Astrocyte (in vitro differentiated cells and primary cell): ENCODE results near the gene FYN.

Source experiments
- CTCF ChIP-seq: IDR thresholded peaks from 2 replicates; pipeline ENCODE4 v1.5.1; 2011; ENCODE audit warnings: low read depth, mild to moderate bottlenecking, inconsistent platforms, low read length, moderate library complexity; ENCODE audit not compliant: insufficient read depth
- EZH2 ChIP-seq: IDR thresholded peaks from 2 replicates; pipeline ENCODE4 v1.6.1; 2012; ENCODE audit warnings: mild to moderate bottlenecking, low read length, inconsistent platforms; ENCODE audit not compliant: insufficient read depth

- TF ChIP-seq CTCF (no peak), EZH2 (no peak)
Observed at GRCh38 chr6:111769365-111770152, 103.7 kb downstream of the FYN start.
